ENCODE measurements around the gene CNOT9. TPM values are rescaled to one million over a fixed set of nuclear protein-coding genes. Genes with fewer than 3 reads are reported as not detected.
"Not testable (repeated sequence)": the region's sequence is repeated elsewhere in the genome, so short reads cannot be mapped to it uniquely, and the experiment has no call there.

The CNOT9 gene
- total RNA-seq: 35.7 and 38.3 TPM in 2 replicates

- DNase-seq (ENCODE audit: low read depth in 2 of 2): peak; percentile 99
These were observed at the start of gene CNOT9, which contains the start of gene USP37 for GRCh38 chr2:218568190-218569037. CNOT9 (plus strand) TSS chr2:218568839; CDS start chr2:218568955, 116 bp downstream. USP37 (minus strand) TSS chr2:218568351; CDS start chr2:218558653, 9,698 bp downstream.

GRCh38 chr2:218518876-218519275, 49.8 kb upstream of the CNOT9 start:
- no peak for DNase-seq (ENCODE audit: low read depth in 2 of 2)

- DNase-seq (ENCODE audit: low read depth in 2 of 2): no peak
These were observed 45.0 kb upstream of the CNOT9 start for GRCh38 chr2:218523651-218524050.

- DNase-seq (ENCODE audit: low read depth in 2 of 2): not testable (repeated sequence)
These were observed 40.2 kb upstream of the CNOT9 start for GRCh38 chr2:218528409-218528808.

GRCh38 chr2:218529990-218530389, 38.6 kb upstream of the CNOT9 start:
- no peak for DNase-seq (ENCODE audit: low read depth in 2 of 2)

GRCh38 chr2:218536804-218537494, 31.7 kb upstream of the CNOT9 start:
- DNase-seq (ENCODE audit: low read depth in 2 of 2): peak in 1 of 2 donors; percentile 64

- no peak for DNase-seq (ENCODE audit: low read depth in 2 of 2)
These were observed 28.6 kb upstream of the CNOT9 start for GRCh38 chr2:218540015-218540414.

- DNase-seq (ENCODE audit: low read depth in 2 of 2): no peak
These were observed 22.6 kb upstream of the CNOT9 start for GRCh38 chr2:218546012-218546411.

- DNase-seq (ENCODE audit: low read depth in 2 of 2): no peak
These were observed 21.1 kb upstream of the CNOT9 start for GRCh38 chr2:218547511-218547910.

GRCh38 chr2:218547978-218548377, 20.7 kb upstream of the CNOT9 start:
- DNase-seq (ENCODE audit: low read depth in 2 of 2): no peak

- not testable (repeated sequence) for DNase-seq (ENCODE audit: low read depth in 2 of 2)
These were observed 14.4 kb upstream of the CNOT9 start for GRCh38 chr2:218554225-218554624.

GRCh38 chr2:218555527-218555926, 13.1 kb upstream of the CNOT9 start:
- DNase-seq (ENCODE audit: low read depth in 2 of 2): no peak

GRCh38 chr2:218557941-218558340, 10.7 kb upstream of the CNOT9 start:
- DNase-seq (ENCODE audit: low read depth in 2 of 2): peak; percentile 6 to 16

GRCh38 chr2:218558986-218559385, 9.7 kb upstream of the CNOT9 start:
- DNase-seq (ENCODE audit: low read depth in 2 of 2): no peak

- DNase-seq (ENCODE audit: low read depth in 2 of 2): no peak
These were observed 4.6 kb upstream of the CNOT9 start for GRCh38 chr2:218564056-218564455.

- DNase-seq (ENCODE audit: low read depth in 2 of 2): no peak
These were observed 2.3 kb upstream of the CNOT9 start for GRCh38 chr2:218566296-218566695.

GRCh38 chr2:218567797-218568189, 846 bp upstream of the CNOT9 start:
- peak in 1 of 2 donors; percentile 16 for DNase-seq (ENCODE audit: low read depth in 2 of 2)

- peak; percentile 89 for DNase-seq (ENCODE audit: low read depth in 2 of 2)
These were observed 396 bp downstream of the CNOT9 start for GRCh38 chr2:218569038-218569431.

GRCh38 chr2:218569661-218570500, 1.2 kb downstream of the CNOT9 start:
- peak; percentile 78 to 86 for DNase-seq (ENCODE audit: low read depth in 2 of 2)

- DNase-seq (ENCODE audit: low read depth in 2 of 2): peak; percentile 58 to 73
These were observed 2.2 kb downstream of the CNOT9 start for GRCh38 chr2:218570850-218571249.

GRCh38 chr2:218576854-218577253, 8.2 kb downstream of the CNOT9 start:
- no peak for DNase-seq (ENCODE audit: low read depth in 2 of 2)

Data from lung microvascular endothelial cell (primary cell).